SK-N-SH treated with all-trans-retinoic acid at 6 μM for 48 hours (cell line): ENCODE results near the gene TTC38.

Experiments
- ARNTL ChIP-seq: fragments of 450-650 bp; formaldehyde crosslinking; IDR thresholded peaks from 2 replicates; pipeline ENCODE4 v1.5.0; 2020; ENCODE audit warnings: low read depth, mild to moderate bottlenecking, moderate library complexity, borderline replicate concordance
- CSDC2 ChIP-seq: fragments of 250-450 bp; sonication (Bioruptor Pico); IDR thresholded peaks from 2 replicates; pipeline ENCODE4 v1.5.0; 2020; ENCODE audit warnings: mild to moderate bottlenecking, moderate library complexity
- ESRRG ChIP-seq: fragments of 250-450 bp; sonication (Bioruptor Pico); IDR thresholded peaks from 2 replicates; pipeline ENCODE4 v1.6.1; 2021; ENCODE audit warnings: mild to moderate bottlenecking
- ISL1 ChIP-seq: fragments of 250-450 bp; sonication (Bioruptor Pico); IDR thresholded peaks from 2 replicates; pipeline ENCODE4 v2.1.2; 2022; ENCODE audit warnings: mild to moderate bottlenecking, moderate library complexity
- OSR1 ChIP-seq: fragments of 250-450 bp; sonication (Bioruptor Pico); IDR thresholded peaks from 2 replicates; pipeline ENCODE4 v1.8.0; 2022; ENCODE audit warnings: moderate library complexity, mild to moderate bottlenecking, inconsistent platforms
- RARB ChIP-seq: fragments of 250-450 bp; sonication (Bioruptor Pico); IDR thresholded peaks from 2 replicates; pipeline ENCODE4 v1.8.0; 2021; ENCODE audit warnings: mild to moderate bottlenecking, moderate library complexity
- TOX ChIP-seq: fragments of 250-450 bp; sonication (Bioruptor Pico); IDR thresholded peaks from 2 replicates; pipeline ENCODE4 v1.8.0; 2021; ENCODE audit warnings: mild to moderate bottlenecking, moderate library complexity, borderline replicate concordance
- ZC3H10 ChIP-seq: fragments of 250-450 bp; sonication (Bioruptor Pico); IDR thresholded peaks from 2 replicates; pipeline ENCODE4 v1.5.1; 2021; ENCODE audit warnings: mild to moderate bottlenecking, moderate library complexity
- ZFP3 ChIP-seq: fragments of 250-450 bp; sonication (Bioruptor Pico); IDR thresholded peaks from 2 replicates; pipeline ENCODE4 v1.5.0; 2020; ENCODE audit warnings: mild to moderate bottlenecking, moderate library complexity
- ZFP30 ChIP-seq: fragments of 450-650 bp; formaldehyde crosslinking; IDR thresholded peaks from 2 replicates; pipeline ENCODE4 v1.5.0; 2022; ENCODE audit warnings: mild to moderate bottlenecking, moderate library complexity
- TF ChIP-seq, protein P1 (sequence below): fragments of 250-450 bp; sonication (Bioruptor Pico); IDR thresholded peaks from 2 replicates; pipeline ENCODE4 v1.5.1; 2020; ENCODE audit warnings: low read depth, mild to moderate bottlenecking, moderate library complexity
- TF ChIP-seq, protein P2 (sequence below): fragments of 250-450 bp; sonication (Bioruptor Pico); IDR thresholded peaks from 2 replicates; pipeline ENCODE4 v1.8.0; 2020; ENCODE audit warnings: mild to moderate bottlenecking, moderate library complexity, borderline replicate concordance
- TF ChIP-seq, protein P3 (sequence below): fragments of 250-450 bp; sonication (Bioruptor Pico); IDR thresholded peaks from 2 replicates; pipeline ENCODE4 v1.5.0; 2020; ENCODE audit warnings: mild to moderate bottlenecking, moderate library complexity

DNA sequence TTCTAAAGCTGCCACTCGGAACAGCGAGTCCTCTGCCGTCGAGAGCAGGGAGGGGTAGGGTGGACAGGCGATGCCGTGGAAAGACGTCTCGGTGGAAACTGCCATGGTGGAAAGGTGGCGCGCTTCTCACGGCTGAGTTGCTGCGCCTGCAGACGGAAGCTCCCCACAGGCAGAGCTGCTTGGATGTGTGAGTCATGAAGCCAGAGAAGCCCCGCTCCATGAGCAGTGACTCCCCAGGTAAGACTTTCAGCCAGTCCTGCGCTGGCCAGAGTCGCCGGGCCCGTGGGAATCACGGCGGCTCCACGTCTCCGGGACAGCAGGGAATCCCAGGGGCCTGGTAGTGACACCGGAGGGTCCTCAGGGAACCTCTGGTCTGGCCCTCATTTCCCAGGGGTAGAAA, 63.7 kb downstream of the TTC38 start:
- no peak for TF ChIP-seq ARNTL
- TF ChIP-seq, protein P1, sequence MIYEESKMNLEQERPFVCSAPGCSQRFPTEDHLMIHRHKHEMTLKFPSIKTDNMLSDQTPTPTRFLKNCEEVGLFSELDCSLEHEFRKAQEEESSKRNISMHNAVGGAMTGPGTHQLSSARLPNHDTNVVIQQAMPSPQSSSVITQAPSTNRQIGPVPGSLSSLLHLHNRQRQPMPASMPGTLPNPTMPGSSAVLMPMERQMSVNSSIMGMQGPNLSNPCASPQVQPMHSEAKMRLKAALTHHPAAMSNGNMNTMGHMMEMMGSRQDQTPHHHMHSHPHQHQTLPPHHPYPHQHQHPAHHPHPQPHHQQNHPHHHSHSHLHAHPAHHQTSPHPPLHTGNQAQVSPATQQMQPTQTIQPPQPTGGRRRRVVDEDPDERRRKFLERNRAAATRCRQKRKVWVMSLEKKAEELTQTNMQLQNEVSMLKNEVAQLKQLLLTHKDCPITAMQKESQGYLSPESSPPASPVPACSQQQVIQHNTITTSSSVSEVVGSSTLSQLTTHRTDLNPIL: no peak
- TF ChIP-seq ISL1 (CRISPR knock-in tag): no peak
- no peak for TF ChIP-seq ZFP30 (CRISPR knock-in tag)
- TF ChIP-seq, protein P2, sequence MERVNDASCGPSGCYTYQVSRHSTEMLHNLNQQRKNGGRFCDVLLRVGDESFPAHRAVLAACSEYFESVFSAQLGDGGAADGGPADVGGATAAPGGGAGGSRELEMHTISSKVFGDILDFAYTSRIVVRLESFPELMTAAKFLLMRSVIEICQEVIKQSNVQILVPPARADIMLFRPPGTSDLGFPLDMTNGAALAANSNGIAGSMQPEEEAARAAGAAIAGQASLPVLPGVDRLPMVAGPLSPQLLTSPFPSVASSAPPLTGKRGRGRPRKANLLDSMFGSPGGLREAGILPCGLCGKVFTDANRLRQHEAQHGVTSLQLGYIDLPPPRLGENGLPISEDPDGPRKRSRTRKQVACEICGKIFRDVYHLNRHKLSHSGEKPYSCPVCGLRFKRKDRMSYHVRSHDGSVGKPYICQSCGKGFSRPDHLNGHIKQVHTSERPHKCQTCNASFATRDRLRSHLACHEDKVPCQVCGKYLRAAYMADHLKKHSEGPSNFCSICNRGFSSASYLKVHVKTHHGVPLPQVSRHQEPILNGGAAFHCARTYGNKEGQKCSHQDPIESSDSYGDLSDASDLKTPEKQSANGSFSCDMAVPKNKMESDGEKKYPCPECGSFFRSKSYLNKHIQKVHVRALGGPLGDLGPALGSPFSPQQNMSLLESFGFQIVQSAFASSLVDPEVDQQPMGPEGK: no peak
- TF ChIP-seq OSR1 (CRISPR knock-in tag): no peak
- TF ChIP-seq ZC3H10: no peak
- no peak for TF ChIP-seq RARB (CRISPR knock-in tag)
- no peak for TF ChIP-seq ZFP3 (CRISPR knock-in tag)
- TF ChIP-seq, protein P3, sequence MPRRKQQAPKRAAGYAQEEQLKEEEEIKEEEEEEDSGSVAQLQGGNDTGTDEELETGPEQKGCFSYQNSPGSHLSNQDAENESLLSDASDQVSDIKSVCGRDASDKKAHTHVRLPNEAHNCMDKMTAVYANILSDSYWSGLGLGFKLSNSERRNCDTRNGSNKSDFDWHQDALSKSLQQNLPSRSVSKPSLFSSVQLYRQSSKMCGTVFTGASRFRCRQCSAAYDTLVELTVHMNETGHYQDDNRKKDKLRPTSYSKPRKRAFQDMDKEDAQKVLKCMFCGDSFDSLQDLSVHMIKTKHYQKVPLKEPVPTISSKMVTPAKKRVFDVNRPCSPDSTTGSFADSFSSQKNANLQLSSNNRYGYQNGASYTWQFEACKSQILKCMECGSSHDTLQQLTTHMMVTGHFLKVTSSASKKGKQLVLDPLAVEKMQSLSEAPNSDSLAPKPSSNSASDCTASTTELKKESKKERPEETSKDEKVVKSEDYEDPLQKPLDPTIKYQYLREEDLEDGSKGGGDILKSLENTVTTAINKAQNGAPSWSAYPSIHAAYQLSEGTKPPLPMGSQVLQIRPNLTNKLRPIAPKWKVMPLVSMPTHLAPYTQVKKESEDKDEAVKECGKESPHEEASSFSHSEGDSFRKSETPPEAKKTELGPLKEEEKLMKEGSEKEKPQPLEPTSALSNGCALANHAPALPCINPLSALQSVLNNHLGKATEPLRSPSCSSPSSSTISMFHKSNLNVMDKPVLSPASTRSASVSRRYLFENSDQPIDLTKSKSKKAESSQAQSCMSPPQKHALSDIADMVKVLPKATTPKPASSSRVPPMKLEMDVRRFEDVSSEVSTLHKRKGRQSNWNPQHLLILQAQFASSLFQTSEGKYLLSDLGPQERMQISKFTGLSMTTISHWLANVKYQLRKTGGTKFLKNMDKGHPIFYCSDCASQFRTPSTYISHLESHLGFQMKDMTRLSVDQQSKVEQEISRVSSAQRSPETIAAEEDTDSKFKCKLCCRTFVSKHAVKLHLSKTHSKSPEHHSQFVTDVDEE (CRISPR knock-in tag): no peak
- no peak for TF ChIP-seq ESRRG (CRISPR knock-in tag)
- no peak for TF ChIP-seq TOX (CRISPR knock-in tag)
- no peak for TF ChIP-seq CSDC2 (CRISPR knock-in tag)
